Tibial artery (tissue), 4 donors: ENCODE data around the gene HCN3.

ENCODE experiments used
- DNase-seq, 2 donors: peaks; one replicate each; pipeline ENCODE4 v3.0.0-alpha.2; 2019
- H3K27ac ChIP-seq, 2 donors: fragments of 200-600 bp; sonication (generic) in 1 of 2; 1 replicate in 1 of 2; 2 replicates in 1 of 2; pipeline ENCODE4 v1.5.1; 2018 to 2019; ENCODE audit warnings: mild to moderate bottlenecking in 1 of 2
- H3K27me3 ChIP-seq, 2 donors: fragments of 200-600 bp; sonication (generic) in 1 of 2; one replicate each; pipeline versions ENCODE4 v1.5.1 to v1.6.0; 2016 to 2019
- H3K36me3 ChIP-seq, 3 donors: fragments of 200-600 bp; sonication (generic) in 2 of 3; one replicate each; pipeline ENCODE4 v1.5.1; 2016 to 2019; ENCODE audit warnings: mild to moderate bottlenecking in 2 of 3
- H3K4me1 ChIP-seq, 4 donors: fragments of 200-600 bp; sonication (generic) in 2 of 4; 1 replicate in 3 of 4; 2 replicates in 1 of 4; pipeline ENCODE4 v1.5.1; 2016 to 2019
- H3K4me3 ChIP-seq, 2 donors: fragments of 200-600 bp; sonication (generic) in 1 of 2; 1 replicate in 1 of 2; 2 replicates in 1 of 2; pipeline ENCODE4 v1.5.1; 2018 to 2019; ENCODE audit warnings: mild to moderate bottlenecking in 2 of 2
- H3K9me3 ChIP-seq, 3 donors: fragments of 200-600 bp; sonication (generic) in 1 of 3; one replicate each; pipeline ENCODE4 v1.5.1; 2016 to 2019
- intact Hi-C: fragments of 100-400 bp; cut with DNase I; formaldehyde crosslinking; loops from one replicate; pipeline ENCODE4 v1.15.0; 2023; ENCODE audit warnings: low total_unique reads
- TF ChIP-seq, protein P1 (sequence below), 2 experiments: fragments of 200-600 bp in 1 of 2; fragments of 450-650 bp in 1 of 2; IDR thresholded peaks; one replicate each; pipeline ENCODE4 v1.5.1; 2017 to 2019; ENCODE audit warnings: antibody characterized with exemption in 2 of 2, mild to moderate bottlenecking in 1 of 2, moderate library complexity in 1 of 2

The HCN3 gene

DNA sequence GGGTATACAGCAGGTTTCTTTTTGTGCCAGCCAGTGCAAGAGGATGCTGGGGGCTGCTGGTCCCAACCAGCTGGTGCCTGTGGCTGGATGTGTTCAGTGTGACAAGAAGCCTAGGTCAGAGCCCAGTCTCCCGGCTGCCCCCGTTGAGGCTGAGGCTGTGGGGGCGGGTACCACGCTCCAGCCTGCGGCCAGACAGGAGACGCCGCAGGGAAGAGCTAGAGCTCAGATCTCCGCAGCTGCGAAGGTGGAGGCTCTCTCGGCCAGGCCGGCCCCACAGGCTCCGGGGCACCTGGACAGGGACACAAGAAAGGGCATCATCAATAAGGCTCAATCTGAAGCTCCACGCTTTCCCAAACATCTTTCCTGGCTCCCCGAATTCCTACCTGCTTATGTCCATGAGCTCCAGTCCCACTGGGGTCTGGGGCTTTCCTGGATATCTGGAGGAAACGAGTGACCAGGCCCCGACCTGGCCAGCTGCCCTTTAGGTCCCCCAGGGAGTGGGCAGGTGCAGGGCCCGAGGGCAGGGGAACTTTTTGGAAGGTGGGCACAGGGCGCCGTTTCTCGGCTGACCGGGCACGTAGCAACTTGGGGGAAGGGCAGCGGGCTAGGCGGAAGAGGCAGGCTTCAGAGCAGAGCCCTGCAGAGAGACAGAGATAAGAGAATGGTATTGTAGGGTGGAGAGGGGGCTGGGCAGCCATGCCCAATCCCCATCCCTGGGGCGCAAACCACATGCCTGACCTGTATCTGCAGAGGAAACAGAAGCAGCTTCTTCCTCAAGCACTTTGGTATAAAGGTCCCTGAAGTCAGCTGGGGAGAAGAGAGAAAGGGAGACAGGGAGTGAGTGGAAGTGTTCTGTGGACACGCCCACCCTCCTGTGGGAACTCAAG lies 29.4 kb upstream of the HCN3 start:
- H3K4me3 ChIP-seq: no peak overlapping the region
- TF ChIP-seq, protein P1, sequence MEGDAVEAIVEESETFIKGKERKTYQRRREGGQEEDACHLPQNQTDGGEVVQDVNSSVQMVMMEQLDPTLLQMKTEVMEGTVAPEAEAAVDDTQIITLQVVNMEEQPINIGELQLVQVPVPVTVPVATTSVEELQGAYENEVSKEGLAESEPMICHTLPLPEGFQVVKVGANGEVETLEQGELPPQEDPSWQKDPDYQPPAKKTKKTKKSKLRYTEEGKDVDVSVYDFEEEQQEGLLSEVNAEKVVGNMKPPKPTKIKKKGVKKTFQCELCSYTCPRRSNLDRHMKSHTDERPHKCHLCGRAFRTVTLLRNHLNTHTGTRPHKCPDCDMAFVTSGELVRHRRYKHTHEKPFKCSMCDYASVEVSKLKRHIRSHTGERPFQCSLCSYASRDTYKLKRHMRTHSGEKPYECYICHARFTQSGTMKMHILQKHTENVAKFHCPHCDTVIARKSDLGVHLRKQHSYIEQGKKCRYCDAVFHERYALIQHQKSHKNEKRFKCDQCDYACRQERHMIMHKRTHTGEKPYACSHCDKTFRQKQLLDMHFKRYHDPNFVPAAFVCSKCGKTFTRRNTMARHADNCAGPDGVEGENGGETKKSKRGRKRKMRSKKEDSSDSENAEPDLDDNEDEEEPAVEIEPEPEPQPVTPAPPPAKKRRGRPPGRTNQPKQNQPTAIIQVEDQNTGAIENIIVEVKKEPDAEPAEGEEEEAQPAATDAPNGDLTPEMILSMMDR (IDR thresholded peaks at IDR 0.05): no peak
- intact Hi-C loops: no loop called here
- no peak overlapping the region for H3K27ac ChIP-seq
- H3K36me3 ChIP-seq: peaks cover 14 to 28% (median 15%) of the 10 kb centered on the region in 3 donors
- peaks cover 0 to 32% (median 25%) of the 10 kb centered on the region in 4 donors for H3K4me1 ChIP-seq
- no peaks in the 10 kb centered on the region for H3K27me3 ChIP-seq
- DNase-seq: no peak
- H3K9me3 ChIP-seq: no peaks in the 10 kb centered on the region

DNA sequence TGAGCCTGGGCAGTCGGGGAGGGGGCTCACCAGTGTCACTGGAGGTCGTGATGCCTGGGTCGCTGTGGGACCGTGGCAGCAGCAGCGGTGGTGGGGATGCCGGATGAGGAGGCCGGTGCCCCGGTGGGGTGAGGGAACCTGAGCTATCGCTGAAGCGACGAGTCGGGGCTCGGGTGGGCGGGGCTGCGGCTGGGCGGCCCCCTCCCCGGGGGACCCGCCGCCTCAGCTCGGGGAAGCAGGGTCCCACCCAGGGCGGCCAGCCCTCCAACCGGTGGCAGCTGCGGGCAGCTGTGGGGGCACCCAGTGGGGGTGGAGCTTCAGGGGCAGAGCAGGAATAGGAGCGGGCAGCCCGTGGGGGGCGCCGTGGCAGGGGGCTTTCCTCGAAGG lies 27.0 kb upstream of the HCN3 start:
- Histone ChIP-seq H3K4me1 (peaks cover 0 to 38% (median 31%) of the 10 kb centered on the region in 4 donors), H3K36me3 (peaks cover 14 to 28% (median 15%) of the 10 kb centered on the region in 3 donors), H3K4me3 (peak overlapping the region in 1 of 2 donors; percentile 19), H3K27me3 (no peaks in the 10 kb centered on the region), H3K27ac (peak overlapping the region; percentile 56 to 59), H3K9me3 (no peaks in the 10 kb centered on the region)
- DNase-seq: no peak
- TF ChIP-seq, protein P1 (IDR thresholded peaks at IDR 0.05): no peak
- intact Hi-C loops: loop anchor here (2.0 to 5.0 kb wide), 2 partner anchors 72 to 343 kb away; partner anchors contain the start of gene RUSC1

DNA sequence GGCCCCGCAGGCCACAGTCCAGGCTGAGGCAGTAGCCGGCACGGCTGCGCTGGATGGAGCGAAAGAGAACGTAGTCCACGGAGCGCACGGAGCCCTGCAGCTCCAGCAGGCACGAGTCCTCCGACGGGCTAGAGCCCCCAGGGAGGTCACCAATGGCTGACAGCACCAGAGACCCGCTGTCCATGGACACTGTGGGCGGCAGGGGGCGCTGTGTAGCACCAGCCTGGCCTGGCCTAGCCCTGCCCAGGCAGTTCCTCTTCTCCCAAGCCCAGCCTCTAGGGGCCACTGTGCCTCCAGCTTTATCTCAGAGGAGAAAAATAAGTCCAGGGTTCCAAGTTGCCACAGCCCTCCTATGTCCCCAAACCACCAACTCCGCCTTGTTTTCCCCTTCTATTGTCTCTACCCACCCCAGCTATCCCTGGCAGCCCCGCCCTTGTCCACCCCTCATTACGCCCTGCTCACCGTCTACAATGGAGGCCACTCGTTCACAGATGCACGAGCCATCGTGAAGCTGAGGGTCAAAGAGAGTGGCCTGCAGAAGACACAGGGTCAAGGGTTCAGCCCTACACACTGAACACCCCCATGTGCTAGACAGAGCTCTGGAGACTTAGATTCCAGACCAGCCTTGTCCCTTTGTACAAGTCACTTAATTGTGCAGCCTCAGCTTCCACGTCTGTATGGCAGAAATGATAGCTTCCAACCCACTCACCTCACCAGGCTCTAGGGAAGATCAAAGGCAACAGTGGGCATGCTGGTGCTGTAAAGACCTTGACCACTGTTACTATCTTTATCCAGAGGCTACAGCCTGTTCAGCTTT lies 26.4 kb upstream of the HCN3 start:
- peaks cover 0 to 39% (median 32%) of the 10 kb centered on the region in 4 donors for H3K4me1 ChIP-seq
- DNase-seq: peak; percentile 90 to 94
- TF ChIP-seq, protein P1 (IDR thresholded peaks at IDR 0.05): peak; percentile 100
- peak overlapping the region in 1 of 2 donors; percentile 19 for H3K4me3 ChIP-seq
- intact Hi-C loops: loop anchor here (2.0 to 5.0 kb wide), 2 partner anchors 71 to 342 kb away; partner anchors contain the start of gene RUSC1
- H3K27me3 ChIP-seq: no peaks in the 10 kb centered on the region
- H3K27ac ChIP-seq: peak overlapping the region; percentile 56 to 59
- no peaks in the 10 kb centered on the region for H3K9me3 ChIP-seq
- H3K36me3 ChIP-seq: peaks cover 14 to 28% (median 15%) of the 10 kb centered on the region in 3 donors

DNA sequence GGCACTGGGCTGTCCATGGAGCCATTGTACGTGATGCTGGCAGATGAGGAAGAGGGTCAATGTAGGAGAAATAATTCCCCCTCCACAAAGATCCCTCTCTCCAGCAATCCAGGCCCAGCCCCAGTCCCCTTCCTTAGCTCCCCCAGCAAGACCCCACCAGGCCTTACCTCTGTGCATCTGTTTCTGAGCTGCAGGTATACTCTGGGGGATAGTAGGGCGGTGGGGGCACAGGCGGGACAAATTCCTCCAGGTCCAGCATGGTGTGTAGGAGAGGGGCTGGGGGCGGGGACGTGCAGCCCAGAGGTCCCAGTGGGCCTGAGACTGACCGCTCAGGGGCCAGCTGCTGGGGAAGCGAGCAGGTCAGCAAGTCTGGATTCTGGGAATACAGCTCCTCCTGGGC lies 25.7 kb upstream of the HCN3 start:
- Histone ChIP-seq H3K27me3 (no peaks in the 10 kb centered on the region), H3K36me3 (peaks cover 14 to 32% (median 15%) of the 10 kb centered on the region in 3 donors), H3K4me1 (peaks cover 0 to 46% (median 35%) of the 10 kb centered on the region in 4 donors), H3K4me3 (no peak overlapping the region), H3K9me3 (no peaks in the 10 kb centered on the region), H3K27ac (peak overlapping the region in 1 of 2 donors; percentile 56)
- TF ChIP-seq, protein P1 (IDR thresholded peaks at IDR 0.05): no peak
- no peak for DNase-seq
- intact Hi-C loops: loop anchor here (2.0 to 5.0 kb wide), 2 partner anchors 71 to 341 kb away; partner anchors contain the start of gene RUSC1

DNA sequence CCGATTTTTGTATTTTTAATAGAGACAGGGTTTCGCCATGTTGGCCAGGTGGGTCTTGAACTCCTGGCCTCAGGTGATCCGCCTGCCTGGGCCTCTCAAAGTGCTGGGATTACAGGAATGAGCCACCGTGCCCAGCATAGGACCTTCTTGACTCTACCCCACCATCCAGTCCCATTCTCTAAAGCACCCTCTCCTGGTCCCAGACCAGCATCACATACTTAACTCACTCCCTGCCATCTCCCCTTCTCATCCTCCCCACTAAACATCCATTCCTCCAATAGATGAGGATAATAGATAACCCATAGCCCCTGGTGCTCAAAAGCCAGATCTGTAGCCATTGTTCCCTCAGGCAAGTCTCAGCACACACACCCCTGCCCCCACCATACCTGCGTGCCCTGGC lies 24.1 kb upstream of the HCN3 start:
- Histone ChIP-seq H3K27me3 (no peaks in the 10 kb centered on the region), H3K4me1 (peaks cover 0 to 47% (median 35%) of the 10 kb centered on the region in 4 donors), H3K4me3 (no peak overlapping the region), H3K27ac (peak overlapping the region; percentile 96 to 97), H3K36me3 (peaks cover 2 to 31% (median 3%) of the 10 kb centered on the region in 3 donors), H3K9me3 (no peaks in the 10 kb centered on the region)
- TF ChIP-seq, protein P1 (IDR thresholded peaks at IDR 0.05): no peak
- intact Hi-C loops: loop anchor here (5.0 kb wide), 1 partner anchor 69 kb away; the partner anchor contains the start of gene RUSC1
- no peak for DNase-seq
